AG04450 (cell line): ENCODE measurements around the gene MED4. TPM values are rescaled to one million over a fixed set of nuclear protein-coding genes. Genes with fewer than 3 reads are reported as not detected.

Source experiments
- CTCF ChIA-PET: fragments of 300-600, 350-600 bp; formaldehyde crosslinking; extraction: SDS; loops from one replicate; lab custom pipeline; 2022; ENCODE audit warnings: antibody characterized with exemption, inconsistent platforms; lab: Charles Lee
- POLR2A ChIA-PET: fragments of 350-600 bp; formaldehyde crosslinking; extraction: SDS; loops from one replicate; lab custom pipeline; 2021; ENCODE audit warnings: antibody characterized with exemption, inconsistent platforms; lab: Yijun Ruan, JAX
- DNase-seq: peaks from one replicate; pipeline ENCODE4 v3.0.0-alpha.2; 2011; ENCODE audit warnings: low read depth, low spot score
- H3K27ac ChIP-seq: one replicate; pipeline ENCODE4 v1.5.1; 2012; ENCODE audit warnings: low read depth, low read length, control low read depth
- H3K27me3 ChIP-seq: one replicate; pipeline ENCODE4 v1.6.0; 2012; ENCODE audit warnings: low read length; ENCODE audit not compliant: control insufficient read depth, insufficient read depth
- H3K4me3 ChIP-seq: 2 replicates; pipeline ENCODE4 v1.5.1; 2011; ENCODE audit warnings: mild to moderate bottlenecking, low read depth, low read length, control low read depth
- H3K9me3 ChIP-seq: 2 replicates; pipeline ENCODE4 v1.5.1; 2012; ENCODE audit warnings: low read length; ENCODE audit not compliant: control insufficient read depth, insufficient read depth
- polyA plus RNA-seq: library from polyadenylated mRNA; depleted of rRNA; stranded (reverse); fragments of >200 nt; gene quantifications from 2 replicates; pipeline ENCODE4 v1.2.3, GENCODE V29; 2011
- TF ChIP-seq, protein P1 (sequence below): IDR thresholded peaks from 2 replicates; pipeline ENCODE4 v1.5.1; 2011; ENCODE audit warnings: low read depth, low read length, control low read depth, inconsistent platforms

MED4 gene
- polyA plus RNA-seq, 1 experiment: 54.1 TPM

DNA sequence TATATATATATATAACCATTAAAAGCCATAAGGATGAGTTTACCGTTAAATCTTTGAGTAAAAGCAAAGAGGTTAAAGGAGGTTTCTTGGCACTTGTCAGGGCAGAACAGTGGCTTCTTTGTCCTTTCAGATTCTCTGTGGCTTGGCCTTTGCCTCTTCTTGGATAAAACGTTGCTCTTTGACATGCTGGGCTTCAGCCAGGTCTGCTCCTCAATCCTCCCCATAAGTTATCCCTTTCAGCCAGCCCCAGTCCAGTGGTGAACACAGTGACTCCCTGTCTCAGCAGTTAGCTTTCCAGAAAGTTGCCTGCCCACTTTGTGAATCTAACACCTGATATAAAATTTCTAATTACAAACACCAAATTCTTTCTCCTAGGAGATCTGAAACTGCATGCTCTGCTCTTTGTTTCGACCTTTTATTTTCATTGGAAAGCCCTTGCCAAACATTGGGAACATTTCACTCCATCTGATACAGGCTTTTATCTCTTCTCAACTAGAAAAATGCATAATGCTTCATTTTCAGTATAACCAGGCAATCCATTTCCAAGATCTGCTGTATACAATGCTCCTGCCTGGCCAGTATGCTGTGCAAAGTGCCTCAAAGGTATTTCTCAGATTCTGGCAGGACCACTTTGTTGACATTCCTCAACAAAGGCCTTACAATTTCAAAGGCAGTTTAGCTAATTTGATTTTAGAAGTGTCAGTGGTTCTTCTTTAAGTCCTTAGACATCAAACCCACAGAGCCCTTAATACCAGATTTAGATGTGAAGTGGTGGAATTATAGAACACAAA lies 16.2 kb upstream of the MED4 start:
- DNase-seq: no peak
- TF ChIP-seq, protein P1, sequence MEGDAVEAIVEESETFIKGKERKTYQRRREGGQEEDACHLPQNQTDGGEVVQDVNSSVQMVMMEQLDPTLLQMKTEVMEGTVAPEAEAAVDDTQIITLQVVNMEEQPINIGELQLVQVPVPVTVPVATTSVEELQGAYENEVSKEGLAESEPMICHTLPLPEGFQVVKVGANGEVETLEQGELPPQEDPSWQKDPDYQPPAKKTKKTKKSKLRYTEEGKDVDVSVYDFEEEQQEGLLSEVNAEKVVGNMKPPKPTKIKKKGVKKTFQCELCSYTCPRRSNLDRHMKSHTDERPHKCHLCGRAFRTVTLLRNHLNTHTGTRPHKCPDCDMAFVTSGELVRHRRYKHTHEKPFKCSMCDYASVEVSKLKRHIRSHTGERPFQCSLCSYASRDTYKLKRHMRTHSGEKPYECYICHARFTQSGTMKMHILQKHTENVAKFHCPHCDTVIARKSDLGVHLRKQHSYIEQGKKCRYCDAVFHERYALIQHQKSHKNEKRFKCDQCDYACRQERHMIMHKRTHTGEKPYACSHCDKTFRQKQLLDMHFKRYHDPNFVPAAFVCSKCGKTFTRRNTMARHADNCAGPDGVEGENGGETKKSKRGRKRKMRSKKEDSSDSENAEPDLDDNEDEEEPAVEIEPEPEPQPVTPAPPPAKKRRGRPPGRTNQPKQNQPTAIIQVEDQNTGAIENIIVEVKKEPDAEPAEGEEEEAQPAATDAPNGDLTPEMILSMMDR: no peak
- ChIA-PET POLR2A (no interaction called here), CTCF (no interaction called here)
- peaks cover 3% of the 10 kb centered on the region for H3K27me3 ChIP-seq
- no peaks in the 10 kb centered on the region for H3K9me3 ChIP-seq
- no peak overlapping the region for H3K4me3 ChIP-seq
- no peak overlapping the region for H3K27ac ChIP-seq

DNA sequence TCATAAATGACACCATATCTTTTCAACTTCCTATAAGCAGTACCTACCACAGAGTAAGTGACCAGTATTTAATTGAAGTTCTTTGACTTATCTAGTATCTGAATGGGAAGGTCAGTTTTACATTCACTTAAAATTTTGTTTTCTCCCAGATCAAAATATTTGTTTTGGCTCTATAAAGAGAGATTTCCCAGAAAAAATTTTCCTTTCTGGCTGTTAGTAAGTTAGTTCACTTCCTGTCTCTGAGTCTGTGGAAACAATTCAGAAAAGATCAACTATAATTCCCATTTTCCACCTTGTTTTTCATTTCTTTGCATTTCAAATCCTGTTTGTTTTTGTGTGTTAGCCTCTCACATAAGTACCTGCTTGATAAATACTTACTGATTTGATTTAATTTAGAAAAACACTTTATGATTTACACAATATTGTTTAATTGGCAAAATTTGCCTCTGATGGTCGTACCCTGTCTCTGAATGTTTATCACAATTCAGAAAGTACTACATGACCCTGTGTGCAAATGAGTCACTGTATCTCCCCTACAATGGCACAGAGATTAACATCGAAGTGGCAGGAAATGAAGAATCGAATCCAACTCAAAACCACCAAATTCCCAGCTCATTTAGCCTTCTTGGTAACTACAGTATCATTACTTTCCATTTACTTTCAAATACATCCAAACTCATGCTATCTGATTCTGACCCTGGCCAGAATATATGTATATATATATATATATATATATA lies 15.4 kb upstream of the MED4 start:
- Histone ChIP-seq H3K9me3 (no peaks in the 10 kb centered on the region), H3K27ac (no peak overlapping the region), H3K27me3 (peaks cover 4% of the 10 kb centered on the region), H3K4me3 (no peak overlapping the region)
- POLR2A ChIA-PET: no interaction called here
- TF ChIP-seq, protein P1: no peak
- DNase-seq: no peak
- CTCF ChIA-PET: no interaction called here

DNA sequence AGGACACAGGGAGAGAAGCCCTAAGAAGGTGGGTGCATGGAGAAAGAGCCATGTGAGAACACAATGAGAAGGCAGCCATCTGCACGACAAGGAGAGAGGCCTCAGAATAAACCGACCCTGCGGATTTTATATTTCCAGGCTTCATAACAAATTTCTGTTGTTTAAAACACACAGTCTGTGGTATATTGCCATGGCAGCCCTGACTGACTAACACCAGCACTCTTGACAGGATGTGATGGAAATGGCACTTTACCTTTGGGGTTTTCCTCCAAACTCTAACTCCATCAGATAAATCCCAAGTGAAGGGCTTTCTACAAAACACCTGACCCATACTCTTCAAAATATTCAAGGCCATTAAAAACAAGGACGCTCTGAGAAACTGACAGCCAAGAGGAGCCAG lies 13.2 kb upstream of the MED4 start:
- DNase-seq: no peak
- Histone ChIP-seq H3K9me3 (no peaks in the 10 kb centered on the region), H3K4me3 (no peak overlapping the region), H3K27me3 (peaks cover 4% of the 10 kb centered on the region), H3K27ac (no peak overlapping the region)
- ChIA-PET CTCF (no interaction called here), POLR2A (no interaction called here)
- TF ChIP-seq, protein P1: no peak

DNA sequence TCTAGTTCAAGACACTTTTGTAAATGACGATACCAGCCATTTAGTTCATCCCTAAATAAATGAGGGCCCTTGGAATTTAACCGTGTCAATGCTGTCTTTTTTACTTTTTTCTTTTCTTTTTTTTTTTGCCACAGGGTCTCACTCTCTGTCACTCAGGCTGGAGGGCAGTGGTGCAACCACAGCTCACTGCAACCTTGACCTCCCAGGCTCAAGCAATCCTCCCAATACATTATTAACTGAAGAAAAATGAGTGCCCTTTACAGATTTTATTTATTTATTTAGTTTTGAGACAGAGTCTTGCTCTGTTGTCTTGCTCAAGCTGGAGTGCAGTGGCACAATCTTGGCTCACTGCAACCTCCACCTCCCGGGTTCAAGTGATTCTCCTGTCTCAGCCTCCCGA lies 2.9 kb upstream of the MED4 start:
- H3K4me3 ChIP-seq: no peak overlapping the region
- POLR2A ChIA-PET: no interaction called here
- TF ChIP-seq, protein P1: no peak
- CTCF ChIA-PET: interaction anchor here (0.6 to 1.0 kb wide), 3 partner anchors 20 to 482 kb away, joined by 3 to 5 read pairs (median 5); no protein-coding TSS in a partner anchor
- H3K27me3 ChIP-seq: no peaks in the 10 kb centered on the region
- no peak for DNase-seq
- H3K27ac ChIP-seq: no peak overlapping the region
- peaks cover 3% of the 10 kb centered on the region; the same call in 1 of the 2 replicates for H3K9me3 ChIP-seq

DNA sequence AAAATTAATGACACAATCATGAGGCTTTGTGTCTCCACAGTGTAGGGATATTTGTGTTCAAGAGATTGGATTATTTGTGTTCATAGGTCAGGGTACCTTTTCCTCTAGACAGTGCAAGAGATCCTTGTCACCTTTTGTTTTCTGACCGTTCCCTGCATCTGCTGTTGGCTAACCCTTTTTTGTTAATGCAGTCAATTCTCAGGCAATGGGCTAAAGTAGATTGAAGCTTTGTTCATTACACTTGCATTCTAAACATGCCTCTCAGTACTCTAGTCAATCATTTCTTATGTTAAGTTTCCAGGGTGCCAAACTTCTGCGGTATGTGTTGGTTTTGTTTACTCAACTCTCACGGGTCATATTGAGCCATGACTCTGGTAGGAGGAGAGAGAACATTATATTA lies 1.8 kb upstream of the MED4 start:
- CTCF ChIA-PET: no interaction called here
- Histone ChIP-seq H3K4me3 (no peak overlapping the region), H3K27me3 (no peaks in the 10 kb centered on the region), H3K9me3 (peaks cover 3% of the 10 kb centered on the region; the same call in 1 of the 2 replicates), H3K27ac (no peak overlapping the region)
- no peak for DNase-seq
- POLR2A ChIA-PET: no interaction called here
- TF ChIP-seq, protein P1: no peak
